ENCODE data around the gene ASF1A.

The ASF1A gene

GRCh38 chr6:118923035-118923434 lies 29.1 kb downstream of the ASF1A start:
- H3K4me3 ChIP-seq (ENCODE audit: low read depth, low read length) = no peak overlapping the region
- no peak for TF ChIP-seq MYC (IDR thresholded peaks at IDR 0.05; ENCODE audit: low read depth, low read length)
- DNase-seq (ENCODE audit: low read depth) = no peak

DNA sequence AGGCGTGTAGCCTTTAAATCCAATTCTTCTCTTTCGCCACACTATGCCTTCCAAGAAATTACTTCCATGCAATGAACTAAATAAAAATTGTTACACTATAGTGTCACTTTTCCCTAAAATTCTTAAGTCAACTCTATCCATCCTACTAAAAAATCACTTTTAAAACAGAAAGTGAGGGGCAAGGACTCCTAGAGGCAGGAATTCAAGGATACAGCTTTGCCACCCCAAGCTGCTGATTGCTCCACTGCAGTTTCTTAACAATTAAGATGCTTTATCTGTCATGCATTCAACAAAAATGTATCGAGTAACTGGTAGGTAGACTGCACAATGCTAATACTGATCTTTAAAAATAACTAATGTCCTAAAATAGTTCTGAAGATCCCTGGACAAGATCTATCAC lies 36.7 kb downstream of the ASF1A start:
- TF ChIP-seq, protein P1, sequence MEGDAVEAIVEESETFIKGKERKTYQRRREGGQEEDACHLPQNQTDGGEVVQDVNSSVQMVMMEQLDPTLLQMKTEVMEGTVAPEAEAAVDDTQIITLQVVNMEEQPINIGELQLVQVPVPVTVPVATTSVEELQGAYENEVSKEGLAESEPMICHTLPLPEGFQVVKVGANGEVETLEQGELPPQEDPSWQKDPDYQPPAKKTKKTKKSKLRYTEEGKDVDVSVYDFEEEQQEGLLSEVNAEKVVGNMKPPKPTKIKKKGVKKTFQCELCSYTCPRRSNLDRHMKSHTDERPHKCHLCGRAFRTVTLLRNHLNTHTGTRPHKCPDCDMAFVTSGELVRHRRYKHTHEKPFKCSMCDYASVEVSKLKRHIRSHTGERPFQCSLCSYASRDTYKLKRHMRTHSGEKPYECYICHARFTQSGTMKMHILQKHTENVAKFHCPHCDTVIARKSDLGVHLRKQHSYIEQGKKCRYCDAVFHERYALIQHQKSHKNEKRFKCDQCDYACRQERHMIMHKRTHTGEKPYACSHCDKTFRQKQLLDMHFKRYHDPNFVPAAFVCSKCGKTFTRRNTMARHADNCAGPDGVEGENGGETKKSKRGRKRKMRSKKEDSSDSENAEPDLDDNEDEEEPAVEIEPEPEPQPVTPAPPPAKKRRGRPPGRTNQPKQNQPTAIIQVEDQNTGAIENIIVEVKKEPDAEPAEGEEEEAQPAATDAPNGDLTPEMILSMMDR (IDR thresholded peaks at IDR 0.05; ENCODE audit: low read depth, low read length) = no peak
- TF ChIP-seq POLR2A (IDR thresholded peaks at IDR 0.05; ENCODE audit: extremely low read depth, insufficient read length) = no peak
- TF ChIP-seq MAX (IDR thresholded peaks at IDR 0.05; ENCODE audit: low read depth, low read length) = no peak
- TF ChIP-seq MYC (IDR thresholded peaks at IDR 0.05; ENCODE audit: low read depth, low read length) = no peak
- no peak overlapping the region for H3K4me3 ChIP-seq (ENCODE audit: low read depth, low read length)
- DNase-seq (ENCODE audit: low read depth) = no peak

GRCh38 chr6:118931436-118931835 lies 37.5 kb downstream of the ASF1A start:
- TF ChIP-seq, protein P1 (IDR thresholded peaks at IDR 0.05; ENCODE audit: low read depth, low read length) = no peak
- no peak for TF ChIP-seq POLR2A (IDR thresholded peaks at IDR 0.05; ENCODE audit: extremely low read depth, insufficient read length)
- TF ChIP-seq MAX (IDR thresholded peaks at IDR 0.05; ENCODE audit: low read depth, low read length) = no peak
- no peak overlapping the region for H3K4me3 ChIP-seq (ENCODE audit: low read depth, low read length)
- no peak for DNase-seq (ENCODE audit: low read depth)

DNA sequence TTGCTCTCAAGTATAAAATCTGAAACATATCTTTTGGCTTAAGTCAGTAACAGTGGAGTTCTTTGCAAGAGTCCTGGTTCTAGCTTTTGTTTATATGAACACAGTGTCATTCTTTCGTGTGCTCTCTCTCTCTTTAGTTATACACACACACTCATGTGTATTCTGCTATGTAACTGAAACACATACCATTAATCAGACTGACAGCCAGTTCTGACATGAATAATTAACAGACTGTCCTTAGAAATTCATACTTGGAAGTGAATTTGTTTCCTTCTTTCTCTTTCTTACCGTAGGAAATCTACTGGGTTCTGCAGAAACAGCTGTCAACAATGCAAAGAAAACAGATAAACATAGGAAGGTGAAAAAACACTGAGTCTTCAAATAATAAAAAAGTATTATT lies 38.5 kb downstream of the ASF1A start:
- TF ChIP-seq POLR2A (IDR thresholded peaks at IDR 0.05; ENCODE audit: extremely low read depth, insufficient read length) (no peak), MAX (IDR thresholded peaks at IDR 0.05; ENCODE audit: low read depth, low read length) (no peak), MYC (IDR thresholded peaks at IDR 0.05; ENCODE audit: low read depth, low read length) (no peak)
- no peak for DNase-seq (ENCODE audit: low read depth)

GRCh38 chr6:118933855-118934460 lies 40.0 kb downstream of the ASF1A start:
- TF ChIP-seq, protein P1 (IDR thresholded peaks at IDR 0.05; ENCODE audit: low read depth, low read length) = no peak
- TF ChIP-seq POLR2A (IDR thresholded peaks at IDR 0.05; ENCODE audit: extremely low read depth, insufficient read length) (no peak), MYC (IDR thresholded peaks at IDR 0.05; ENCODE audit: low read depth, low read length) (no peak), MAX (IDR thresholded peaks at IDR 0.05; ENCODE audit: low read depth, low read length) (no peak)
- no peak for DNase-seq (ENCODE audit: low read depth)
- peak overlapping the region; percentile 86 for H3K4me3 ChIP-seq (ENCODE audit: low read depth, low read length)

More for the DNA sequence above, 38.5 kb downstream of the ASF1A start:
- no peak overlapping the region for H3K4me3 ChIP-seq (ENCODE audit: low read depth, low read length)

DNA sequence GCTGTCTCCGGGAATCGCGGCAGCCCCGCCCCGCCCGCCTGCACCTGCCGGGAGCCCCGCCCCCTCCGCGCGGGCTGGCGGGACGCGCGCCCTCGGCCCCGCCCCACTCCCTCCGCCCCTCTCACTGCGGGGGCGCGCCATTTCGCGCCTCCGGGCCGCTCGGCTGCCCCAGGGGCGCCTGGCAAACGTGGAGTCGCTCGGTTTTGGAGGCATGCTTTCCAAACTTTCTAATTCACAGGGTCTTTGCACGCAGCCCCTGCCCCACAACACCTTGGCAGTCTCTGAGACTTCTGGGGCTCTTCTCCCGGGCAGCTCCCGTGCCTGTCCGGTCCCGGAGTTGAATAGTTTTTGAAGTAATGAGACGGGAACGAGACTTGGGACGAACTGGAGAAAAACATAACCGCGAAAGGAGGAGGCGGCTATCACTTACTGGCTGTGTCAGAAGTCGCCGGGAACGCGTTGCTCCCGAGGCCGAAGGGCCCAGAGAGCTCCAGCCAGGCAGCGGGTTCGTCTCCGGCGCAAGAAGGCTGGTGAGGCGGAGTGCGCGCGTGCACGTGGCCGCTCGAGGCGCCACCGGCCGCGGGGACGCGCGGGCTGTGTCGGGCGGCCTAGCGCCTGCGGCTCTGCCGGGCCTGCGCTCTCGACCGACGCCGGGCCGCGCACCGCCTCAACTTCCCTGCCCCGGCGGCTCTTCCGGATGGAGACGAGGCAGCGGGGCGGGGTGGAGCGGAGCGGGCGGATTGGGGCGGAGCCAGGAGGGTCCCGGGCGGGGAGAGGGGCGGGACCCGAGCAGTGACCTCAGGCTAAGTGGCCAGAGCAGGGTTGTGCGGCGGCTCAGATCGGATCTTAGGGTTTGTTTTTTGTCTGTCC lies 40.7 kb downstream of the ASF1A start, which contains the start of gene MCM9:
MCM9 (minus strand) TSS at position 699 of the 870 bp plus-strand sequence. CDS start 3,436 bp downstream, outside the sequence.
- peak; percentile 84 for TF ChIP-seq MAX (IDR thresholded peaks at IDR 0.05; ENCODE audit: low read depth, low read length)
- TF ChIP-seq, protein P1 (IDR thresholded peaks at IDR 0.05; ENCODE audit: low read depth, low read length) = no peak
- peak; percentile 78 for TF ChIP-seq POLR2A (IDR thresholded peaks at IDR 0.05; ENCODE audit: extremely low read depth, insufficient read length)
- peak; percentile 75 for TF ChIP-seq MYC (IDR thresholded peaks at IDR 0.05; ENCODE audit: low read depth, low read length)
- H3K4me3 ChIP-seq (ENCODE audit: low read depth, low read length) = peak within 1 kb of the TSS; percentile 86

More for the DNA sequence above, 40.7 kb downstream of the ASF1A start, which contains the start of gene MCM9:
- DNase-seq (ENCODE audit: low read depth) = peak; percentile 96

Measured in NB4 (cell line).